ENCODE data around the gene EBLN1. TPM values are rescaled to one million over a fixed set of nuclear protein-coding genes. Genes with fewer than 3 reads are reported as not detected.

The EBLN1 gene
- polyA plus RNA-seq, 3 donors = not detected

Other genes starting within 250 kb of the EBLN1 start
- gene DNAJC1, start 214.3 kb downstream of the EBLN1 start, polyA plus RNA-seq (ENCODE audit: insufficient read length in 3 of 3) = 10 to 100 TPM; 26.0 to 30.0 (median 27.9) TPM
- 10 to 100 TPM; 79.3 to 83.7 (median 80.4) TPM for gene COMMD3, start 98.4 kb upstream of the EBLN1 start, polyA plus RNA-seq (ENCODE audit: insufficient read length in 3 of 3)
- gene BMI1, start 103.1 kb upstream of the EBLN1 start, polyA plus RNA-seq (ENCODE audit: insufficient read length in 3 of 3) = 100 to 1,000 TPM in 1 of 3 donors, 10 to 100 TPM in 2; 87.6 to 104 (median 98.3) TPM
- 1 to 10 TPM in 2 of 3 donors, under 1 TPM in 1; 0.88 to 2.2 (median 1.1) TPM for gene SPAG6, start 127.5 kb upstream of the EBLN1 start, polyA plus RNA-seq (ENCODE audit: insufficient read length in 3 of 3)